Activated naive CD4-positive, alpha-beta T cell (primary cell): ENCODE results near the gene PCDHGA9.
"Not testable (repeated sequence)": the region's sequence is repeated elsewhere in the genome, so short reads cannot be mapped to it uniquely, and the experiment has no call there.

Experiments used
- DNase-seq, 4 experiments: peaks; one replicate each; lab custom pipeline; 2025; lab: John Stamatoyannopoulos, UW

Gene PCDHGA9

GRCh38 chr5:141402553-141403243 lies at the start of gene PCDHGA9:
TSS of gene PCDHGA9 (plus strand) at chr5:141402778. CDS start at chr5:141402953, 175 bp downstream.
- DNase-seq = no peak

DNA sequence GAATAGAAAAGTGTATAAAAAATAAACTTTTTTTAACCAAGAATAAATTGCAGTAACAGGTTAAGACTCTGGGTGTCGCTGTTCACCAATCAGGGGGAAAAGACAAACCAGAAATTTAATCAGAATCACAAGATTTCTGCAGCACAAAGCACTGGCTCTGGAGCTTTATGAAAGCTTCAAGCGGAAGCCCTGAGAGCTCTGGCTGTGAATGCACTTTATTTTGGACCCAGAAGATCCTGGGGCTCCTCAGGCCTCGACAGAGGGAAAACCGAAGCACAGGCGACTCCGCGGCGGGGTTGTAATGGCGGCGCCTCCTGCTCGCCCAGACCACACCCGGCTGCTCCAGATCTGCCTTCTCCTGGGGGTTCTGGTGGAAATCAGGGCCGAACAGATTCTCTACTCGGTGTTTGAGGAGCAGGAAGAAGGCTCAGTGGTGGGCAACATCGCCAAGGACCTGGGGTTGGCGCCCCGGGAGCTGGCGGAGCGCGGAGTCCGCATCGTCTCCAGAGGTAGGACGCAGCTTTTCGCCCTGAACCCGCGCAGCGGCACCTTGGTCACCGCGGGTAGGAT lies 47.6 kb upstream of the PCDHGA9 start, which contains the start of gene PCDHGA4:
Gene PCDHGA4 (plus strand): TSS at position 122 of the 570 bp plus-strand sequence. CDS start 87 bp downstream, at position 209.
- DNase-seq = no peak

DNA sequence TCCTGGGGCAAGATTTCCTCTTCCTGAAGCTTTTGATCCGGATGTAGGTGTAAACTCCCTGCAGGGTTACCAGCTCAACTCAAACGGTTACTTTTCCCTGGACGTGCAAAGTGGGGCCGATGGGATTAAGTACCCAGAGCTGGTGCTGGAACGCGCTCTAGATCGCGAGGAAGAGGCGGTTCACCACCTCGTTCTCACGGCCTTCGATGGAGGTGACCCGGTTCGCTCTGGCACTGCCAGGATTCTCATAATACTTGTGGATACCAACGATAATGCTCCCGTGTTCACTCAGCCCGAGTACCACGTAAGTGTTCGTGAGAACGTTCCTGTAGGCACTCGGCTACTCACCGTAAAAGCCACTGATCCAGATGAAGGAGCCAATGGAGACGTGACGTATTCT lies 46.9 kb upstream of the PCDHGA9 start:
- no peak for DNase-seq

DNA sequence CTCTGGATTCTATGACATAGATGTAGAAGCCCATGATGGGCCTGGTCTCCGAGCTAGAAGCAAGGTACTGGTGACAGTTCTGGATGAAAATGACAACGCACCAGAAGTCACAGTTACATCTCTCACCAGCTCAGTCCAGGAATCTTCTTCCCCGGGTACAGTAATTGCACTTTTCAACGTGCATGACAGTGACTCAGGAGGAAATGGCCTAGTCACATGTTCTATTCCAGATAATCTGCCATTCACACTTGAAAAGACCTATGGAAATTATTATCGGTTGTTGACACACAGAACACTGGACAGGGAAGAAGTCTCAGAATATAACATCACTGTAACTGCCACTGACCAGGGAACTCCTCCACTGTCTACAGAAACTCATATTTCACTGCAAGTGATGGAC lies 46.4 kb upstream of the PCDHGA9 start:
- DNase-seq = no peak

- no peak for DNase-seq
Measured at GRCh38 chr5:141356950-141357349, 45.6 kb upstream of the PCDHGA9 start.

- DNase-seq = no peak
Measured at GRCh38 chr5:141359790-141360426, 42.7 kb upstream of the PCDHGA9 start, which contains the start of gene PCDHGB2. TSS of gene PCDHGB2 (plus strand) at chr5:141359994. CDS start at chr5:141360136, 142 bp downstream.

DNA sequence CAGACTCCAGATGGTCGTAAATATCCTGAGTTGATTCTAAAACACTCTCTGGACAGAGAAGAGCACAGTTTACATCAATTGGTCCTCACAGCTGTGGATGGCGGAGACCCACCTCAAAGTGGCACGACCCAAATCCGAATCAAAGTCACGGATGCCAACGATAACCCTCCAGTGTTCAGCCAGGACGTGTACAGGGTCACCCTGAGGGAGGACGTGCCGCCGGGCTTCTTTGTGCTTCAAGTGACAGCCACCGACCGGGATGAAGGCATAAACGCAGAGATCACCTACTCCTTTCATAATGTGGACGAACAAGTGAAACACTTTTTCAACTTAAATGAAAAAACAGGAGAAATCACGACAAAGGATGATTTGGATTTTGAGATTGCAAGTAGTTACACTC lies 41.9 kb upstream of the PCDHGA9 start:
- no peak for DNase-seq

DNA sequence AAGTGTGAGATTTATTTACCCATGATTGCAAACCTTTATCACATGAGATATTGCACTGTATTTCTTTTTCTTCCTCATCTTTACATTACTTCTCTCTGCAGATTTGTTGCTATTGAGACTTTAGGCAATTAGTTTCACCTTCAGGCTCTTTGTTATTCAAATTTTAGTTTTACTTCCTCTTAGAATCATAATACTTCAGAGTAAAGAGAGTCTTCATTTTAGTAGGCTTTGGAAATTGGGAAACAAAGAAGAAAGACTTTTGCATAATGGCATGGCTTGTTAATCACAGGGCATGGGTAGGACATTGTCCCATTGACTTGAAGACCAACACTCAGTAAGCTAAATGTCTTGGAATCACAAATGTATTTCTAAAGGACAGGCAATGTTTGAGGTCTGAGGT lies 39.9 kb upstream of the PCDHGA9 start:
- DNase-seq = no peak

GRCh38 chr5:141363952-141364660 lies 38.5 kb upstream of the PCDHGA9 start, which contains the start of gene PCDHGA5:
TSS of gene PCDHGA5 (plus strand) at chr5:141364162. CDS start at chr5:141364331, 169 bp downstream.
- no peak for DNase-seq

DNA sequence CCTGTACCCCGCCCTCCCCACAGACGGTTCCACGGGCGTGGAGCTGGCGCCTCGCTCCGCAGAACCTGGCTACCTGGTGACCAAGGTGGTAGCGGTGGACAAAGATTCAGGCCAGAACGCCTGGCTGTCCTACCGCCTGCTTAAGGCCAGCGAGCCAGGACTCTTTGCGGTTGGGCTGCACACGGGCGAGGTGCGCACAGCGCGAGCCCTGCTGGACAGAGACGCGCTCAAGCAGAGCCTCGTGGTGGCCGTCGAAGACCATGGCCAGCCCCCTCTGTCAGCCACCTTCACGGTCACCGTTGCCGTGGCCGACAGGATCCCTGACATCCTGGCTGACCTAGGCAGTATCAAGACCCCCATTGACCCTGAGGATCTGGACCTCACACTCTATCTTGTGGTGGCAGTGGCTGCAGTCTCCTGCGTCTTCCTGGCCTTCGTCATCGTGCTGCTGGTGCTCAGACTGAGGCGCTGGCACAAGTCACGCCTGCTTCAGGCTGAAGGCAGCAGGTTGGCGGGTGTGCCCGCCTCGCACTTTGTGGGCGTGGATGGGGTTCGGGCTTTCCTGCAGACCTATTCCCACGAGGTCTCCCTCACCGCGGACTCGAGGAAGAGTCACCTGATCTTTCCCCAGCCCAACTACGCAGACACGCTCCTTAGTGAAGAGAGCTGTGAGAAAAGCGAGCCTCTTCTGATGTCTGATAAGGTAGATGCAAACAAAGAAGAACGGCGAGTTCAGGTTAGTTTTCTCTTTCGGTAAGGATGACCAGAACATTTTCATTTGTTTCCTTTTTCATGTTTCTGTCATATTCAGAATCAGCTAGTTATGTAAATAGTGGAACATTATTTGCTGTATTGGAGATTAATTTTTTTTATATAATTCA lies 36.3 kb upstream of the PCDHGA9 start:
- DNase-seq = no peak

GRCh38 chr5:141369994-141370848 lies 32.4 kb upstream of the PCDHGA9 start, which contains the start of gene PCDHGB3:
TSS of gene PCDHGB3 (plus strand) at chr5:141370242. CDS start at chr5:141370395, 153 bp downstream.
- peak in 1 of 4 experiments; percentile 7 for DNase-seq

- no peak for DNase-seq
Measured at GRCh38 chr5:141371572-141372475, 30.8 kb upstream of the PCDHGA9 start.

GRCh38 chr5:141373673-141374317 lies 28.8 kb upstream of the PCDHGA9 start, which contains the start of gene PCDHGA6:
TSS of gene PCDHGA6 (plus strand) at chr5:141373891. CDS start at chr5:141374084, 193 bp downstream.
- DNase-seq = no peak

- DNase-seq = no peak
Measured at GRCh38 chr5:141374627-141375026, 28.0 kb upstream of the PCDHGA9 start.

DNA sequence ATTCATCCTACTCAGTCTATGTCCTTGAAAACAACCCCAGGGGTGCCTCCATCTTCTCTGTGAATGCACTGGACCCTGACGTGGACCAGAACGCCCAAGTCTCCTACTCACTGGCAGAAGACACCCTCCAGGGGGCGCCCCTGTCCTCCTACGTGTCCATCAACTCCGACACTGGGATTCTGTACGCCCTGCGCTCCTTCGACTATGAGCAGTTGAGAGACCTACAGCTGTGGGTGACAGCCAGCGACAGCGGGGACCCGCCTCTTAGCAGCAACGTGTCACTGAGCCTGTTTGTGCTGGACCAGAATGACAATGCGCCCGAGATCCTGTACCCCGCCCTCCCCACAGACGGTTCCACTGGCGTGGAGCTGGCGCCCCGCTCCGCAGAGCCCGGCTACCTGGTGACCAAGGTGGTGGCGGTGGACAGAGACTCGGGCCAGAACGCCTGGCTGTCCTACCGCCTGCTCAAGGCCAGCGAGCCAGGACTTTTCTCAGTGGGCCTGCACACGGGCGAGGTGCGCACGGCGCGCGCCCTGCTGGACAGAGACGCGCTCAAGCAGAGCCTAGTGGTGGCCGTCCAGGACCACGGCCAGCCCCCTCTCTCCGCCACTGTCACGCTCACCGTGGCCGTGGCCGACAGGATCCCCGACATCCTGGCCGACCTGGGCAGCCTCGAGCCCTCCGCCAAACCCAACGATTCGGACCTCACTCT lies 27.0 kb upstream of the PCDHGA9 start:
- DNase-seq = not testable (repeated sequence)

DNA sequence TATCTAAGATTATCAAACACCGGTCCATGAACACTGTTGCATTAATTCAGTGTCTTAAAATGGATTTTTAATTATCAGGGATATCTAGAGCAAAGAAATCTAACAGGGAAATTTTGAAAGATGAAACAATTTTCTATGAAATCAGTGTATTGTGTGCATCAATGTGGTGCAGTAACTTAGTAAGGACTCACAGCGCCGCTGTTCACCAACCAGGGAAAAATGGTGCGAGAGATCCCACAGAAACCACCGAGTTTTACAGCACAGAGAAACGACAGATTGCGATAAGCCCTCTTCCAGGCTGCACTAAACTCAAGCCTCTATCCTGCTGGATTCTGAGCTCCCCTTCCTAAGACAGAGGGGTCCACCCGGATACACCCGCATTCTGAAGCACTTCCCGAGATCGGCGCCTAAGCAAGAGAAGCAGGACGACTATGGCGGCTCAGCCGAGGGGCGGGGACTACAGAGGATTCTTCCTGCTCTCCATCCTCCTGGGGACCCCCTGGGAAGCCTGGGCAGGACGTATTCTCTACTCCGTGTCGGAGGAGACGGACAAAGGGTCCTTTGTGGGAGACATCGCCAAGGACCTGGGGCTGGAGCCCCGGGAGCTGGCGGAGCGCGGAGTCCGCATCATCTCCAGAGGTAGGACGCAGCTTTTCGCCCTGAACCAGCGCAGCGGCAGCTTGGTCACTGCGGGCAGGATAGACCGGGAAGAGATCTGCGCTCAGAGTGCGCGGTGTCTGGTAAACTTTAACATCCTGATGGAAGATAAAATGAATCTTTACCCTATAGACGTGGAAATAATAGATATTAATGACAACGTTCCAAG lies 19.9 kb upstream of the PCDHGA9 start, which contains the start of gene PCDHGA7:
Gene PCDHGA7 (plus strand): TSS at position 274 of the 826 bp plus-strand sequence. CDS start 158 bp downstream, at position 432.
- no peak for DNase-seq

DNA sequence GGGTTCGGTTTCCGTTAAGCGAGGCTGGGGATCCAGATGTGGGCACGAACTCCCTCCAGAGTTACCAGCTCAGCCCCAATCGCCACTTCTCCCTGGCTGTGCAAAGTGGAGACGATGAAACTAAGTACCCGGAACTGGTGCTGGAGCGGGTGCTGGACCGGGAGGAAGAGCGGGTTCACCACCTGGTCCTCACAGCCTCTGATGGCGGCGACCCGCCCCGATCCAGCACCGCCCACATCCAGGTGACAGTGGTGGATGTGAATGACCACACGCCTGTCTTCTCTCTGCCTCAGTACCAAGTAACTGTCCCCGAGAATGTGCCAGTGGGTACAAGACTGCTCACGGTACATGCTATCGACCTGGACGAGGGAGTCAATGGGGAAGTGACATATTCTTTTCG lies 19.2 kb upstream of the PCDHGA9 start:
- no peak for DNase-seq
